HG03060 (cell line): ENCODE results near the gene FAM240B.

Experiments
- ATAC-seq: cut with Tn5 transposase; IDR thresholded peaks from one replicate; pipeline ENCODE4 v1.9.1; 2021; ENCODE audit warnings: low read depth, moderate number of reproducible peaks; ENCODE audit not compliant: unreplicated experiment

The FAM240B gene

GRCh38 chr9:38671748-38672147, 48.2 kb downstream of the FAM240B start:
- no peak for ATAC-seq

- no peak for ATAC-seq
These were observed 48.6 kb downstream of the FAM240B start for GRCh38 chr9:38671372-38671731.

DNA sequence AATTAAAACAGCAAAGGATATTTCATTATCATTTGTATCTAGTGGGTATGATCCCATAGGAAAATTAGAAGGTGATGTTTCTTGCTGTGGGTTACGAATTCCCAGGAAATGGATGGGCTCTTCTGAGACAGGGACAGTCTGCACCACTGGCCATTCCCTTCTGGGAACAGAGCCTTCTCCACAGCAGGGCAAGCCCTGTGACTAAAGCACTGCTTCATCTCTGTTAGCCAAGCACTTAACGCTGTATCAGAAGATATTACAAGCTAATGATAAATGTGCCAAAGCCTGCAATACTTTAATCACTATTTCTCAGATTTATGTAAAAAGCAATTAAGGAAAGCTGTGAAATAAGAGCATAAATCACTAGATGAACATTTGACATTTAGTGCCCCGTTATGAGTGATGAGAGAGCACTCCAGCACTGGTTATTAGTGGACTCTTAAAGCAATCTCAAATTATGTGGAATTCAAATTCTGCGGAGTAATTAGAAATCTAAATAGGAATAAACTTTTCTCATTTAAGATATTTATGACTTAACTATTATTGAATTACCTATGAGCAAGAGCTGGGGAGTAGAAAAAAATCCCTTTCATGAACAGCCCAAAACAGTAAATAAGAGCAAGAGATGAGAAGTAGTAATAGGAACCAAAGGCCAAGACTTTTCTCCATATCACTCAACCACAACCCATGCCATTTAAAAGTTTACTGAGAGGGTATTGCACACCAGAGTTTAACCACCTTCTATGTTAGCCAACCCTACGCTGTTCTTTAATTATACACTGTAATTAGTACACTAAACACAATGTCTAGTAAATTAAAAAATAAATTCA, 49.2 kb downstream of the FAM240B start:
- no peak for ATAC-seq

- ATAC-seq: no peak
These were observed 51.0 kb downstream of the FAM240B start for GRCh38 chr9:38668791-38669466.

DNA sequence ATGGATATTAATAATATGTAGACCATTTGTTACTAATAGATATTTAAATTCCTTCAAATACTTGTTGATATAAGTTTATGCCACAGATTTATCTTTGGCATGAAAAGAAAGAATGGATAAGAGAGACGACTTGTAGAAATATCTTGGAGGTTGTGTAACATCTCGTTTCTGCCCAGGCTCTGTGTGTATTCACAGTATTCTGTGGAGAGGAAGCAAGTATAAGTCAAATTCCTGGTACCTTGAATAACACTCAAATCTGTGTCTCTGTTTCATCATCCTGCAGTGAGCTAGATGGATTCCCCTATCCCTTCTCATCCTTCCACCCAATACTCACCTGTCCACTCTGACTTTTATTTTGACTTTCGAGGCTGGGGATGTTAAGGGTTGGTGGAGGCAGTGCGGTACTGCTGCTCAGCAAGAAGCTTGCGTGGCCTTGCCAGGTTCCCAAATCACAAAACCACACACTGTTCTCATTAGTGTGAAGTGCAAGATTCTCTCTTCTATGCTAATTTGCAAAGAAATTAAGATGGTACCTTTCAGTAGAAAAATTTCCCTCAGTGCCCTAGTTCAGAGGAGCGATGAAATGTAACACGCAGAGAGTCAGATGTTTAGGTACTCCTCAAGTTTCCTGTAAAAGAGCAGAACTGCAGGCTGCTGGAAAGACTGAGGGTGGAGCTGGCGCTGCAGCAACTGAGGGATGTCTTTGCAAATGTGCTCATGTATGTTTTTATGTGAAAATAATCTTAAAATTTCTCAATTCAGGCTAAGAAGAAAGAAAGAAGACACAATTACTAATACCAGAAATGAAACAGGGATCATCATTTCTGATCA, 57.0 kb downstream of the FAM240B start:
- ATAC-seq: no peak

GRCh38 chr9:38659538-38659937, 60.4 kb downstream of the FAM240B start:
- no peak for ATAC-seq

DNA sequence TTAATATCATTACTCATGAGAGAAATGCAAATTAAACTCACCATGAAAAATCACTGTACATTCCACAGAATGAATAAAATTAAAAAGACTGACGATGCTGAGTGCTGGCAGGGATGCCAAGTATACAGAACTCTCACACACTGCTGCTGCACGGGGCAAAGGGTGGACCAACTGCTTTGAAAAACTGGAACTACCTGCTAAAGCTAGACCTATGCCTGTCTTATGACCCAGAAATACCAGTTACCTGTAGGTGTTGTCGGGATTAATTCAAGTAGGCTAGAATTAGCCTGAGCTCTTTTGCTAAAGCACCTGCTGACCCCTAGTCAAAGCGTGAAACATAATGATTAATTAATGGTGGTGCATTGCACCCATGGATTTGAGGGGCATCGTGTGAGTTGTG, 63.0 kb downstream of the FAM240B start:
- no peak for ATAC-seq

DNA sequence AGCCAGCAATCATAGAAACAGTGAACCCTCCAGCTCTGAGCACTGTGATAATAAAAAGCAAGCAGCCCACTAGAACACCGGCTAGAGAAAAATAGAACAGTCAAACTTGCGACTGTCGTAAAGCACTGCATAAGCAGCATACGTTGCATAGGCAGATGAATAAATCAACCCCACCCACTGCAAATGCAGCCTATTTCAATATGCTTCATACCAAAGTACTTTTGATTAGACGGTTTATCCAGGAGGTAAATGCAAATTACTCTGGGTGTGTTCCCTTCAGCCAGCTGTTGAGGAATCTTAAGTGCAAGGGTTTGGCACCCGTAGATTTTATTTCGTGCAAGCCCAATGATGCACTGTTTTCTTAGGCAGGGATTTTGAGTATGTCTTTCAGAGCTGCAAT, 67.4 kb downstream of the FAM240B start:
- no peak for ATAC-seq

GRCh38 chr9:38652044-38652443, 67.9 kb downstream of the FAM240B start:
- no peak for ATAC-seq

DNA sequence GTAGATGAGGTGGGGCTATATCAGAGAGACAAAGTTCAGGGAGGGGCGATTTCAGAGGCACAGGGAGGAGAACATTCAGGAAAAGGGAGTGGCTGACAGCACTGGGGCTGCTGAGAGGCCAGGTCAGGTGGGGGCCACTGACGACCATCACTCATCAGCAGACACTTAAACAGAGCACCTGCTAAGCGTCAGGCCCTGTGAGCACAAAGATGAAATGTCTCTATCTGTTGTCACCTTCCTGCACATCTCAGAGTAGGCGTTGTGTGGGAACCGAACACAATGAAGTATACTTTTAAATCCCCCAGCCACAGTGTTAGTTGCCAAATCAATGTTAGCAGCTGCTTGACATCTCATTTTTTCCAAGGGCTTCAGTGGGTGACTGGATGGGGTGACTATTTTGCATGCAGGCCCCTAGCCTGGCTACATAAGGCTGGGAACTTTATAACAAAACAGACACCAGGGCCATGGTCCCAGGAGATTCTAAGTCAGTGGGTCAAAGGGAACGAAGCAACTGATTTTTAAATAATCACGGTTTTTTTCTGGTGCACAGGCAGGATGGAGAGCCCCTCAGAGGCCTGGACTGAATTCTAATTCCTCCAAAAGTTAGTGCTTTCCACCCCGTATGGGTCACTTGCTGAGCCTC, 68.4 kb downstream of the FAM240B start:
- no peak for ATAC-seq

GRCh38 chr9:38650564-38650963, 69.4 kb downstream of the FAM240B start:
- ATAC-seq: no peak

DNA sequence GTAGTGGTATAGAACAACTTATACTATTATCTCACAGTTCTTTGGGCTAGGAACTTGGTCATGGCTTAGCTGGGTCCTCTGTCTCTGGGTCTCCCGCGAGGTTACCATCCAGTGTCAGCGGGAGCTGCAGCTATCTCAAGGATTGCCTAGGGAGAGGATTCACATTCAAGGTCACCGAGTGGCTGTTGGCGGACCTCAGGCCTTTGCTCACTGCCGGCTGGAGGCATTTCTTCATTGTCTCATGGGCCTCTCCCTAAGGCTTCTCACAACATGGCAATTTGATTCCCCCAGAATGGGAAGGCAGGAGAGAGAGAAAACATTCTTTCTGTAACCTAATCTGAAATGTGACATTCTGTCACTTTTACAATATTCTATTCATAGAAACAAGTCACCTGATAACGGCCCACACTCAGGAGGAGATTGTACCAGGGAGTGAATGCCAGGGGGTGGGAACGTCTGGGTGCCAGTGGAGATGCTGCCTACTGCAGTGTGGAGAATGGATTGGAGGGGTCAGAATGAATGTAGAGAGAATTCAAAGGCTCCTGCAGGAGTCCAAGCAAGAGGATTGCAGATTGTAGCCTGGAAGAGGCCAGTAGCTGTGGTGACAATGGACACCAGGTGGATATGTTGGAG, 70.1 kb downstream of the FAM240B start:
- no peak for ATAC-seq

GRCh38 chr9:38644601-38645000, 75.3 kb downstream of the FAM240B start:
- no peak for ATAC-seq
